ENCODE results near the gene ARHGAP23.

- TF ChIP-seq EZH2 (IDR thresholded peaks at IDR 0.05; ENCODE audit: borderline replicate concordance) (no peak), CTCF (IDR thresholded peaks at IDR 0.05; ENCODE audit: poor library complexity) (no peak)
Measured at GRCh38 chr17:38397227-38397626, 31.0 kb upstream of the ARHGAP23 start.

Measured in hepatocyte (in vitro differentiated cells).